ENCODE results near the gene KHDC4. TPM values are rescaled to one million over a fixed set of nuclear protein-coding genes. Genes with fewer than 3 reads are reported as not detected.

Gene KHDC4
- total RNA-seq, 4 donors from 2014 or later, result 30.9 to 62.0 (median 39.5) TPM

DNA sequence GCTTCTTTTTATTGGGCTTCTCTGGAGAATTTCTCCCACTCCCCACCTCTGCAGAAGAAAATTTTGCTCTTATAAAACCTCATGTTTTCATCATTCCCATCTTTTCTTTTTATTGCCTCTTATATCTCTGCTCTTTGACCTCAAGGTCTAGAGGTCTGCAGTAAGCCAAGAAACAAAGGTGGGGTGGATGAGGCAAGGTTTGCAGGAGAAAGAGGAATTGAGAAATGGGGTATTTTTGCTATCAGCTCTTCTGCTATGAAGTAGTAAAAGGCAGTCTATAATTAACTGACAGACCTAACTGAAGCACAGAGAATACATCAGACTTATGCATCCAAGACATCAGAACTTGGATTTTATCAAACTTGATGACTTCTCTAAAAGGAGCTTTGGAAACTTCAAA is 52.0 kb downstream of the KHDC4 start:
- TF ChIP-seq, protein P1, sequence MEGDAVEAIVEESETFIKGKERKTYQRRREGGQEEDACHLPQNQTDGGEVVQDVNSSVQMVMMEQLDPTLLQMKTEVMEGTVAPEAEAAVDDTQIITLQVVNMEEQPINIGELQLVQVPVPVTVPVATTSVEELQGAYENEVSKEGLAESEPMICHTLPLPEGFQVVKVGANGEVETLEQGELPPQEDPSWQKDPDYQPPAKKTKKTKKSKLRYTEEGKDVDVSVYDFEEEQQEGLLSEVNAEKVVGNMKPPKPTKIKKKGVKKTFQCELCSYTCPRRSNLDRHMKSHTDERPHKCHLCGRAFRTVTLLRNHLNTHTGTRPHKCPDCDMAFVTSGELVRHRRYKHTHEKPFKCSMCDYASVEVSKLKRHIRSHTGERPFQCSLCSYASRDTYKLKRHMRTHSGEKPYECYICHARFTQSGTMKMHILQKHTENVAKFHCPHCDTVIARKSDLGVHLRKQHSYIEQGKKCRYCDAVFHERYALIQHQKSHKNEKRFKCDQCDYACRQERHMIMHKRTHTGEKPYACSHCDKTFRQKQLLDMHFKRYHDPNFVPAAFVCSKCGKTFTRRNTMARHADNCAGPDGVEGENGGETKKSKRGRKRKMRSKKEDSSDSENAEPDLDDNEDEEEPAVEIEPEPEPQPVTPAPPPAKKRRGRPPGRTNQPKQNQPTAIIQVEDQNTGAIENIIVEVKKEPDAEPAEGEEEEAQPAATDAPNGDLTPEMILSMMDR (IDR thresholded peaks at IDR 0.05; ENCODE audit: low read depth), result no peak

- TF ChIP-seq, protein P1 (IDR thresholded peaks at IDR 0.05; ENCODE audit: low read depth), result no peak
Observed at GRCh38 chr1:155880950-155881349, 53.3 kb downstream of the KHDC4 start.

DNA sequence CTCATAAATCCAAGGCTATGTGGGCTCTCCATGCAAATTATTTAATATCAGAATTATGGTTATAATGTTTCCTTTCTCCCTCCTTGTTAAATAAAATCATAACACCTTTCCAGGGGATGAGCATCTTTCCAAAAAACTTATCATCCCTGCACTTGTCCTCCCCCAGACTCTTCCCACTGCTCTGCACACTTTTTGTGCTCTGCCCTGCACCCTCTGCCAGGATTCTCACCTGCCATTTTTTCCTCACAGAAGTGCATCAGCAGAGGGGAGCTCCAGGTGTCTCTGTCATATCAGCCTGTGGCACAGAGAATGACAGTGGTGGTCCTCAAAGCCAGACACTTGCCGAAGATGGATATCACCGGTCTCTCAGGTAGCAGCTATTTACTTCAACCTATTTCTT is 54.0 kb downstream of the KHDC4 start:
- TF ChIP-seq, protein P1 (IDR thresholded peaks at IDR 0.05; ENCODE audit: low read depth), result no peak

DNA sequence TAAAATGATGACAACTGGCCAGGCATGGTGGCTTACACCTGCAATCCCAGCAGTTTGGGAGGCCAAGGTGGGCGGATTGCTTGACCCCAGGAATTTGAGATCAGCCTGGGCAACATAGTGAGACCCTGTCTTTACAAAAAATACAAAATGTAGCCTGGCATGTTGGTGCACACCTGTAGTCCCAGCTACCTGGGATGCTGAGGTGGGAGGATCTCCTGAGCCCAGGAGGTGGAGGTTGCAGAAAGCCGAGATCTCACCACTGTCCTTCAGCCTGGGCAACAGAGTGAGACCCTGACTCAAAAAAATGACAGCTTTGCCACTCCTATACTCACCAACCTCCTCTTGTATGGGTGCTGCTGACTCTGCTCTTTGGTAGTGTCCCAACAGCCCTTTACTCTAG is 56.3 kb downstream of the KHDC4 start:
- TF ChIP-seq, protein P1 (IDR thresholded peaks at IDR 0.05; ENCODE audit: low read depth), result no peak

DNA sequence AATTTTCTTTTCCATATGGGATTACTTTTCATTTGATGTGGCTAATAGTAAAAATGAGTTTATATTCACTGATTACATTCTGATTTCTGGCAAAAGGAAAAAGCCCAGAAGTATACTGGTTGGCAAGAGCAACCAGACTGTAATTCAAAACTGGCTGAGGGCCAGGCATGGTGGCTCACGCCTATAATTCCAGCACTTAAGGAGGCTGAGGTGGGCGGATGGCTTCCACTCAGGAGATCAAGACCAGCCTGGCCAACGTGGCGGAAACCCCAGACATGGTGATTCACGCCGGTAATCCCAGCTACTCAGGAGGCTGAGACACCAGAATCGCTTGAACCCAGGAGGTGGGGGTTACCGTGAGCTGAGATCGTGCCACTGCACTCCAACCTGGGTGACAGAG is 60.4 kb downstream of the KHDC4 start:
- TF ChIP-seq, protein P1 (IDR thresholded peaks at IDR 0.05; ENCODE audit: low read depth), result no peak

DNA sequence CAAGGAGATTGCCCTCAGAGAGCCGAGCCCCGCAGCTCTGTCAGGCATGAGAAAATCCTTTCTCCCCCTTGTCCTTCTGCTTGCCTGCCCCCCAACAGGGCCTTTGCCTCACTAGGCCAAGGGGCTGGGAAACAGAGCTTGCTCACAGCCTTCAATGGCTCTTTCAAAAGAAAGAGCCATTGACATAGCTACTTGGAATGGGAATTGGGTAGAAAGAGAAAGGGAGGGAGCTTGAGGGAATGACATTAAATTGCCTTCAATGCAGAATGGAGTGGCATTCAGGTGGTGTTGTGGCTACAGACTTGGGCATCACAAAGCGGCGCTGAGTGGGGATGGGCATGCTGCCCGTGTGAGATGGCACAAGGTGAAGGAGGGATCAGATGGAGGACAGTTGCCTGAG is 61.7 kb downstream of the KHDC4 start:
- TF ChIP-seq, protein P1 (IDR thresholded peaks at IDR 0.05; ENCODE audit: low read depth), result no peak

DNA sequence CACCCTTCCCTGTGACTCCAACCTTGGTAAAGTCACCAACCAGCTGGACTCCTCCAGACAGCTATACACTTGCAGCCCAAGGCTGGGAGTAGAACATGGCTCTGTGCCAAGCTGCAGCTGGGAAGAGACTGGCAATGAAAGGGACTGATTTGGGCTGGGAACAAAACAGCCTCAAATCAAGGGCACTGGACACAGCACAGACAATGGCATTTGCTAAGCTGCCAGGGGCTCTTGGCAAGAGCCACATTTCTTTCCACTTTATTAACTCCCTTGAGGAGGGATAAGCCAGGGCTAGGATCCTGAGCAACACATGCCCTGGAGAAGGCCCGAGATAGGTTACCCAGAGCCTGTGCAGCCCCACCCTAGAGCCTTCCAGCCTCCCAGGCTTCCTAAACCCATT is 62.8 kb downstream of the KHDC4 start:
- TF ChIP-seq, protein P1 (IDR thresholded peaks at IDR 0.05; ENCODE audit: low read depth), result no peak
